Measurements from ENCODE around the gene NHLRC3.
"Not testable (repeated sequence)": the region's sequence is repeated elsewhere in the genome, so short reads cannot be mapped to it uniquely, and the experiment has no call there.

Gene NHLRC3

GRCh38 chr13:39037880-39038568 lies at the start of gene NHLRC3, which contains the start of gene PROSER1:
Gene NHLRC3, plus strand, starts transcription at chr13:39038456. Its CDS starts 184 bp downstream, at chr13:39038640.
Gene PROSER1, minus strand, starts transcription at chr13:39038089. Its CDS starts 847 bp downstream, at chr13:39037242.
- DNase-seq = peak; percentile 90

DNA sequence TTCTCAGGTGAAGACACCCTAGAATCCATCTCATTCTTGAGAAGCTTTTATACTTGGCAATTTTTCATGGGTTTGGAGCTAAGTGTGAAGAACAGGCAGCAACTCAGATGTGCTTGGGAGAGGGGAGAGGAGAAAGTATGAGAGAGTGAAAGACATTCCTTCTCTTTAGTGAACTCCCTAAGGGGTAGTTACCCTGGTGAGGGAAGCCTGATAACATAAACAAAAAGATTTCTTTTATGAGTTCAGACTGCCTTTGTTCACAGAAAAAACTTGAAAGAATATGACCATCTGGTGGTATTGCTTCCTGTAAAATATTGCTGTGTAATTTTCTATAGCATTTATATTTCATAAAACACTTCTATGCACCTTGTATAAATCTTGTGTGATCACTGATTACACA lies 47.6 kb upstream of the NHLRC3 start, which contains the start of gene STOML3:
Gene STOML3 (minus strand): TSS at position 139 of the 400 bp plus-strand sequence. CDS start 110 bp downstream, at position 29.
- DNase-seq = no peak

- no peak for DNase-seq
These were observed 44.9 kb upstream of the NHLRC3 start for GRCh38 chr13:38993381-38993780.

DNA sequence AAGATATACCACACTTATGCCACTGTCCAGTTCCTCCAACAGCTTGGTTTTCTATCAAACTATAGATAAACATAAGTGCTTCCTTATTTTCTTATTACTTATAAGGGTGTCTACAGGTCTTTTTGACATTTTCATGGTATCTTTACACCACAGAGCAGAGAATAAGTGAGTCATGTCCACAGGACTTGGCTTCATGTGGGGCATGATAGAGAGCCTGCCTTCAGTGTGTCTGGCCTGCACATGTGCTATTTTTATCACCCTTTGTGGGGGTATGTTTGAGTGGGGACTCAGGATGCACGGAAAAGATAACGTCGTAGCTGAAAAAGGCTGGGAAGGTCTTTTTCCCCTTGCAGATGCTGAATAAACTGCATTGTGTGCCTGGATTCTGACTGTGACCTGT lies 39.5 kb upstream of the NHLRC3 start:
- DNase-seq = no peak

- not testable (repeated sequence) for DNase-seq
These were observed 31.7 kb upstream of the NHLRC3 start for GRCh38 chr13:39006371-39007111.

DNA sequence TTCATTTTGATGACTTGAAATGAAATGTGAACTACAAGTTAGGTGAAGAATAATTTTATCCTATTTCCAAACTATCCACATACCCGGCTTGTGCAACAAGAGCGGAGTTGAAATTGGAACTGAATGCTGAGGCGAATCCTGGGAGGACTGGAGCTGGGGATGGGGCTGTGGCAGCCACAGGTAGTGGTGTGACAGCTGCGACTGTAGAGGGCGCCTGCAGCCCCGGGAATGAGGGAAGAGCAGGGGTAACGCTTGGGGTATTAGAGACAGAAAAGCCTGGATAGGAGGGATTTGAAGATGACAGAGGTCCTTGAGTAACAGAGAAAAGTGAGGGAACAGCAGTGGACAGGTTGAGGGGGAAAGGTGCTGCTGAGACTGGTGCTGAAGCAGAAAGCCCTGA lies 25.6 kb upstream of the NHLRC3 start:
- DNase-seq = no peak

- no peak for DNase-seq
These were observed 24.8 kb upstream of the NHLRC3 start for GRCh38 chr13:39013462-39013861.

DNA sequence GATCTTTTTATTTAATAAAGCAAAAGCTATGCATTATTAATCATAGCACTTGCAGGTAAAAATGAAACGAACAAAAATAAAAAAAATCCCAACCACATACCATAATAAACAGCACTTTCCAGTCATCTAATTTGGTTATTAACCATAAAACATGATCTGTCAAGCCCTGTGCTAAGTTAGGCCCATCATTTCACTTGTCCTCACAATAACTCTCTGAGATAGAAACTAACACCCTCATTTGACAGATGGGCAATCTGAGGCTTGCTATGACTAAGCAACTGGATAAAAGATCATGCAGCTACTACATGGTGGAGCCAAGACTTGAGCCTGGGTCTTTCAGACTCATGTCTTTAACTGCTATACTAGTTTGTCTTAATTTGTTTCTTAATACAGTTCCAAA lies 22.2 kb upstream of the NHLRC3 start:
- no peak for DNase-seq

GRCh38 chr13:39016787-39017186 lies 21.5 kb upstream of the NHLRC3 start:
- peak; percentile 29 for DNase-seq

DNA sequence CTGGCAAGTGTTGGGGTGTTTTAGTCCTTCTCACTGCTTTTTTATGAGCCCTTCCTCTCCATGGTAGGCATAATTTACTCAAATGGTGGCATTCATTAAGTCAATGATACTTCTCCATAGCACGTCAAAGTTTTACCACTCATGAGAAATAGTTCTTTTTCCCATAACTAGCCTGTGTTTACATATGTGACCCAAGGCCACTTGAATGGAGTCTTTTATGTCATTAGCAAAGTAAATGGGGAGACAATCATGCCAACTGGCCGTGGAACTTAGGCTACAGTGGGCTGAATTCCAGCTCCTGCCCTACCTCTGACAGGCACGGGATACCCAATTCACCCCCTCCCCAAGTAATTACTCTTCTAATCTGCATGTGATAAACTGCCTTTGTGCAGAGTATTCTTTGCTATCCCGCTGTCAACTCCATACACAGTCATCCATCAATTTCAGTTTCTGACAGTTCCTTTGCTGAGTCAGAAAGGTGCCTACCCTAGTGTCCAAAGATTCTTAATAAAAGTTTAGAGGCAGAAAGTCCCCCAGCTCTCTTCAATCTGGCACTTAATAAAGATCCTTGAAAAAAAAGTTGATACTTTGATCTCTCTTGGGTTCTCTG lies 17.3 kb upstream of the NHLRC3 start:
- DNase-seq = no peak

GRCh38 chr13:39023316-39023715 lies 14.9 kb upstream of the NHLRC3 start:
- no peak for DNase-seq

DNA sequence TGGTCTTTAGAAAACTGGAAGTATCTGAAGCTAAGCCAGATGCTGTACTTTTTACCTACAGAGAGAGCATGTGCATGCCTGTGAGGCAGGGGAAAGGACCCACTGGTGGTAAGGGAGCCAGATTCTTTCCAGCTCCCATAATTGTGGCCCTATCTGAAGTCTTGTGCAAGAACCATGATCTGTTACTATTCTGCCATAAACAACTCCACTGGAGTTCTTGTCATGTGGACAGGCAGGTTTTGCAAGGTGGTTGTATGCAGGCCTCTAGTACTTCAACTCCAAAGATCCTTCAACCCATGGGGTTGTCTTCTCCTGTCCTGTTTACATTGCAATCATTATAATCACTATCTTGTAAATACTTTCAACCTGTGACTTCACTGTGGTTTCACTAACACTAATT lies 14.5 kb upstream of the NHLRC3 start:
- no peak for DNase-seq

DNA sequence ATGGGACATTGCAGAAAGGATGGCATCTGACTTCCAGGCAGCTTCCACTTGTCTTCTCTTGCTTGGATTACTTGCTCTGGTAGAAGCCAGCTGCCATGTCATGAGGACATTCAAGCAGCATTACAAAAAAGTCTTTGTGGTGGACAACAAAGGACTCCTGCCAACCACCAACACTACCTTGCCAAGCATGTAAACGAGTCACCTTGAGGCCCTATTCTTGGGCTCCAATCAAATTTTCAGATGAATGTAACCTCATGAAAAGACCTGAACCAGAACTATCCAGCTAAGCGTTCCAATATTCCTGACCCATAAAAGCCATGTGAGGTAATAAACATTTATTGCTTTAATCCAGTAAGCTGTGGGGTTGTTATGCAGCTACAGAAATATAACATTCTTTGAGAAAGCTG lies 12.8 kb upstream of the NHLRC3 start:
- no peak for DNase-seq

DNA sequence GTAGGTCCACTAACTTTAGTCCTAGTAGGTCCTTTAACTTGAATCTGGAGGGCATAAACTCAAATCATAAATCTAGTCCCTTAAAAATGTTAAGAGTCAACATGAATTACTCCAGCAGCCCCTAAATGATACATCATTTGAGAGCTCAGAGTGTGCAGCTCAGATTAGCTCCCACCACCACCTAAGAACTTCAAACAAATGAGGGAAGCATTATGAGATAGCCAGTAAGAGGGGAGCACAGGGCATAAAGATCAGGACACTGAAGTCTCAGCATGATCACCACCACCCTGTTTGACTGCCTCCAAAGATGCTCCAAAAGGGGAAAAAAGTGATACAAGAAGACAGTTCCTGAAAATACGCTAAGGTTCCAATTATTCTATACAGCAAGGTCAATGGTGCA lies 6.1 kb upstream of the NHLRC3 start:
- DNase-seq = no peak

GRCh38 chr13:39034085-39034484 lies 4.2 kb upstream of the NHLRC3 start:
- DNase-seq = no peak

GRCh38 chr13:39035204-39035603 lies 3.1 kb upstream of the NHLRC3 start:
- no peak for DNase-seq

GRCh38 chr13:39035799-39036198 lies 2.5 kb upstream of the NHLRC3 start:
- DNase-seq = no peak

- DNase-seq = peak; percentile 15
These were observed 2.0 kb upstream of the NHLRC3 start for GRCh38 chr13:39036212-39036611.

DNA sequence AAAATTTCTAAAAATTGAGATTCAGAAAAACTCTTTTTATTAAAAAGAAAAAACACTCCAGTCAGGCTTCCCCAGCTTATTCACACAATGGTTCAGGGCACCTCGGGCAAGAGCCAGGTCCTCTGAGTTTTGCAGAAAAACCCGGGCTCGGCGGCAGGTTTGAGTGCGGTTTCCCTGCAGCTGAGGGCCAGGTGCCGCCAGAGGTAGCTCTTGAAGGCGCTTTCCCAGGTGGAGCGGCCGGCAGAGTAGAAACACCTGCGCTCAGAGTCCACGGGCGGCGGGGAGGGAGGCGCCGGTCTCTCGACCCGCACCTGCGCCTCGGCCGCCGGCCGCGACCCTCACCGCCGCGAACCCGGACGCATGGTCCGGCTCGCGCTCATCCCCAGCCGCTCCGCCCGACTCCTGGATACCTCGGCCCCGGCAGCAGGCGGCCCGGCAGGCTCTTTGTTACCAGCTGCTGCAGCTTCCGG lies 811 bp upstream of the NHLRC3 start:
- no peak for DNase-seq

DNA sequence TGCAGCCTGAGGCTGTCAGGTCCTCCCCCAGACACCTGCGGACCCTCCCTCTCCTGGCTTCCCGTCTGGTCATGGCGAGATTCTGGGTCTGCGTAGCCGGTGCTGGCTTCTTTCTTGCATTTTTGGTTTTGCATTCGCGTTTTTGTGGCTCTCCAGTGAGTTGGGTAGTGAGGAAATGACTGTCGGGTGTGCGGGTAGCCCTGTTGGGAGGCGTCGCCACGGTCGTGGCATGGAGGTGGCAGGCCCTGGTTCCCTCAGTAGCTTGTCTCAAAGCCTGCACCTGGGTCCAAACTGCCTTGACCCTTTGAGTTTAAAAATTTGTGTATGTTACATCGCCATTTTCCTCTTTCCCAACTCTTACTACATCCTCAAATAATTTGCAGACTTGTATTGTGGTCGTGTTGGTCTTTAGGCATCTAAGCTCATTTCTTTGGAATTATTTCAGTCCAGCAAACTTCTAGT lies 344 bp downstream of the NHLRC3 start:
- peak; percentile 50 for DNase-seq

DNA sequence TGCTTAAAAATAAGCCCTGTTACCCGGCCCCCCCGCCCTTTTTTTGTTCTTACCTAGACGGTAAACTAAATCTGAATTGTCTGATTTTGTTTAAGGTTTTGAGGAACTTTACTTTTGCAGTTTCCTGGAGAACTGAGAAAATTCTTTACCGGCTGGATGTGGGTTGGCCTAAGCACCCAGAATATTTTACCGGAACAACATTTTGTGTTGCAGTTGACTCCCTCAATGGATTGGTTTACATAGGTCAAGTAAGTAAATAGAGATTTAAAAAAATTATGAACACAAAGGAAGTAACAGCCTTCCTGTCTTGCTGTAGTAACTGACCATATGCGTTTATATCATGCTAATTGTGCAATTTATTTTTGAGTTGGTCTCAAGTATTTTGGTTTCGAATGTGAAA lies 785 bp downstream of the NHLRC3 start:
- DNase-seq = no peak

GRCh38 chr13:39040206-39040605 lies 1.9 kb downstream of the NHLRC3 start:
- no peak for DNase-seq

GRCh38 chr13:39044536-39044935 lies 6.3 kb downstream of the NHLRC3 start:
- DNase-seq = no peak

DNA sequence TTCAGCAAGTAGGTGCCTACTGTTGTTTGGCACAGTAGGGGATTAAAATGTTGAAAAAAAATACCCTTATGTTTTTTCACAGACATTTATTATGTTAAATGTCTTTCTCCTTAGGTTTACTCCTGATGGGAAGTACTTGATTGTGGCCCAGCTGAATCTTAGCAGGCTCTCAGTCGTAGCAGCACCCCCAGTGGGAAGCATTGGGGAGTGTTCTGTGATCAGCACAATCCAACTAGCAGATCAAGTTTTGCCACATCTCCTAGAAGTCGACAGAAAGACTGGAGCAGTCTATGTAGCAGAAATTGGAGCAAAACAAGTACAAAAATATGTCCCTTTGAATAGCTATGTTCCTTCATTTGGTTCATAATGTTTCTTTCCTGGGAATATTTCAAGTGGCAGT lies 9.3 kb downstream of the NHLRC3 start:
- DNase-seq = no peak

All from CD4-positive, alpha-beta T cell treated with Interleukin-4 for 4 hours (primary cell).